ENCODE data around the gene COX14. TPM values are rescaled to one million over a fixed set of nuclear protein-coding genes. Genes with fewer than 3 reads are reported as not detected.
"Not testable (repeated sequence)": the region's sequence is repeated elsewhere in the genome, so short reads cannot be mapped to it uniquely, and the experiment has no call there.

The COX14 gene
- total RNA-seq, 1 experiment from 2014 or later: 28.7 TPM

GRCh38 chr12:50081096-50081808, 30.8 kb upstream of the COX14 start:
- CTCF ChIA-PET: no interaction called here
- H3K4me1 ChIP-seq (ENCODE audit: insufficient read depth, low read length, poor library complexity, severe bottlenecking): peaks cover 5% of the 10 kb centered on the region
- no peak for TF ChIP-seq EZH2 (IDR thresholded peaks at IDR 0.05; ENCODE audit: borderline replicate concordance, low read depth, low read length, poor library complexity, severe bottlenecking)
- TF ChIP-seq, protein P1, sequence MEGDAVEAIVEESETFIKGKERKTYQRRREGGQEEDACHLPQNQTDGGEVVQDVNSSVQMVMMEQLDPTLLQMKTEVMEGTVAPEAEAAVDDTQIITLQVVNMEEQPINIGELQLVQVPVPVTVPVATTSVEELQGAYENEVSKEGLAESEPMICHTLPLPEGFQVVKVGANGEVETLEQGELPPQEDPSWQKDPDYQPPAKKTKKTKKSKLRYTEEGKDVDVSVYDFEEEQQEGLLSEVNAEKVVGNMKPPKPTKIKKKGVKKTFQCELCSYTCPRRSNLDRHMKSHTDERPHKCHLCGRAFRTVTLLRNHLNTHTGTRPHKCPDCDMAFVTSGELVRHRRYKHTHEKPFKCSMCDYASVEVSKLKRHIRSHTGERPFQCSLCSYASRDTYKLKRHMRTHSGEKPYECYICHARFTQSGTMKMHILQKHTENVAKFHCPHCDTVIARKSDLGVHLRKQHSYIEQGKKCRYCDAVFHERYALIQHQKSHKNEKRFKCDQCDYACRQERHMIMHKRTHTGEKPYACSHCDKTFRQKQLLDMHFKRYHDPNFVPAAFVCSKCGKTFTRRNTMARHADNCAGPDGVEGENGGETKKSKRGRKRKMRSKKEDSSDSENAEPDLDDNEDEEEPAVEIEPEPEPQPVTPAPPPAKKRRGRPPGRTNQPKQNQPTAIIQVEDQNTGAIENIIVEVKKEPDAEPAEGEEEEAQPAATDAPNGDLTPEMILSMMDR (conservative IDR thresholded peaks at IDR 0.05; ENCODE audit: low read depth, low read length): no peak
- intact Hi-C loops (cut with micrococcal nuclease; ENCODE audit: unreplicated experiment): no loop called here
- no TSS peak for BruUV-seq (replicated peaks)
- no peak overlapping the region for H3K4me3 ChIP-seq (ENCODE audit: low read depth, low read length, poor library complexity, severe bottlenecking)
- POLR2A ChIA-PET (ENCODE audit: low non-redundant PET): no interaction called here
- no peaks in the 10 kb centered on the region for H3K27me3 ChIP-seq (replicated peaks; ENCODE audit: insufficient read depth, low read depth, low read length, poor library complexity)
- no peaks in the 10 kb centered on the region for H3K9me3 ChIP-seq (ENCODE audit: low read depth, low read length, poor library complexity, severe bottlenecking)
- DNase-seq (ENCODE audit: low spot score): no peak
- no peak overlapping the region for H3K27ac ChIP-seq (ENCODE audit: low read depth, low read length, poor library complexity, severe bottlenecking)
- H3K36me3 ChIP-seq (ENCODE audit: insufficient read depth, low read length, poor library complexity, severe bottlenecking): no peaks in the 10 kb centered on the region

- TF ChIP-seq, protein P1 (conservative IDR thresholded peaks at IDR 0.05; ENCODE audit: low read depth, low read length): no peak
- TF ChIP-seq EZH2 (IDR thresholded peaks at IDR 0.05; ENCODE audit: borderline replicate concordance, low read depth, low read length, poor library complexity, severe bottlenecking): no peak
- no peaks in the 10 kb centered on the region for H3K27me3 ChIP-seq (replicated peaks; ENCODE audit: insufficient read depth, low read depth, low read length, poor library complexity)
- POLR2A ChIA-PET (ENCODE audit: low non-redundant PET): no interaction called here
- peaks cover 5% of the 10 kb centered on the region for H3K4me1 ChIP-seq (ENCODE audit: insufficient read depth, low read length, poor library complexity, severe bottlenecking)
- CTCF ChIA-PET: interaction anchor here (2.8 kb wide), 1 partner anchor 28 kb away, joined by 19 read pairs; the partner anchor contains the start of gene COX14
- no peaks in the 10 kb centered on the region for H3K9me3 ChIP-seq (ENCODE audit: low read depth, low read length, poor library complexity, severe bottlenecking)
- H3K4me3 ChIP-seq (ENCODE audit: low read depth, low read length, poor library complexity, severe bottlenecking): no peak overlapping the region
- no peak for DNase-seq (ENCODE audit: low spot score)
- intact Hi-C loops (cut with micrococcal nuclease; ENCODE audit: unreplicated experiment): no loop called here
- no TSS peak for BruUV-seq (replicated peaks)
- no peak overlapping the region for H3K27ac ChIP-seq (ENCODE audit: low read depth, low read length, poor library complexity, severe bottlenecking)
- H3K36me3 ChIP-seq (ENCODE audit: insufficient read depth, low read length, poor library complexity, severe bottlenecking): peaks cover 8% of the 10 kb centered on the region
These were observed 29.4 kb upstream of the COX14 start for GRCh38 chr12:50082644-50083043.

DNA sequence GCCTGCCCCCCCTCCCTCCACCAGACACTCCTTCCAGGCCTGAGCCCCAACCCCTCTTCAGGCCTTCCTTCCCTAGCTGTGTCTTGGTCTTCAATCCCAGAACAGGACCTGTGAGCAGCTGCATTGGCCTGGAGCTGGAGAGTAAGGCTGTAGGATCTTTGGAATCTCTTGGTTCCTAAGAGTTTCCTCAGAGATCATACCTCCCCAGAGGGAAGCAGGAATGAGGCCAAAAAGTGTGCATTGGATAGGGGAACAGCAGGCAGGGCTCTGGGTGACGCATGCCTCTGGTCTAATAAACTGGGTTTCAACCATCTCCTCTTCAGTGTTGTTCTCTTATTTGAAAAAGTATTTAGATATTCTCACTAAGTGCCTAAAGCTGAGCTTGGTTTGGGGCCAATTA, 28.7 kb upstream of the COX14 start:
- BruUV-seq (replicated peaks): no TSS peak

DNA sequence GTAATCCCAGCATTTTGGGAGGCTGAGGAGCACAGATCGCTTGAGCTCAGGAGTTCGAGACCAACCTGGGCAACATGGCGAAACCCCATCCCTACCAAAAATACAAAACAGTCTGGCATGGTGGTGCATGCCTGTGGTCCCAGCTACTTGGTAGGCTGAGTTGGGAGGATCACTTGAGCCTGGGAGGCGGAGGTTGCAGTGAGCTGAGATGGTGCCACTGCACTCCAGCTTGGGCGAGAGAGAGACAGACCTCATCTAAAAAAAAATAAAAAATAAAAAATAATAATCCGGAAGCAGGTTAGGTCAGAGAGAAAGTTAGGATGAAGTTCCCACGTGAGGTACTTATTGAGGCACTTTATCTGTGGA, 27.6 kb upstream of the COX14 start:
- H3K27me3 ChIP-seq (replicated peaks; ENCODE audit: insufficient read depth, low read depth, low read length, poor library complexity); BruUV-seq (replicated peaks); H3K4me1 ChIP-seq (ENCODE audit: insufficient read depth, low read length, poor library complexity, severe bottlenecking); H3K9me3 ChIP-seq (ENCODE audit: low read depth, low read length, poor library complexity, severe bottlenecking); DNase-seq (ENCODE audit: low spot score): not testable (repeated sequence)
- Histone ChIP-seq H3K4me3 (ENCODE audit: low read depth, low read length, poor library complexity, severe bottlenecking) (peak overlapping the region; percentile 76), H3K36me3 (ENCODE audit: insufficient read depth, low read length, poor library complexity, severe bottlenecking) (peaks cover 25% of the 10 kb centered on the region), H3K27ac (ENCODE audit: low read depth, low read length, poor library complexity, severe bottlenecking) (peak overlapping the region; percentile 90)
- ChIA-PET POLR2A (ENCODE audit: low non-redundant PET) (interaction anchor here (0.6 to 0.7 kb wide), 8 partner anchors 18 to 664 kb away, joined by 3 to 19 read pairs (median 6); partner anchors contain the start of gene GPD1), CTCF (interaction anchor here (0.5 to 2.8 kb wide), 14 partner anchors 10 to 230 kb away, joined by 3 to 19 read pairs (median 4); partner anchors contain the start of genes COX14 and GPD1)
- intact Hi-C loops (cut with micrococcal nuclease; ENCODE audit: unreplicated experiment): loop anchor here (2.0 kb wide), 1 partner anchor 82 kb away; the partner anchor contains the start of gene CERS5

More for the DNA sequence above, 28.7 kb upstream of the COX14 start:
- CTCF ChIA-PET: interaction anchor here (2.8 kb wide), 1 partner anchor 27 kb away, joined by 19 read pairs; the partner anchor contains the start of gene COX14
- no peak overlapping the region for H3K4me3 ChIP-seq (ENCODE audit: low read depth, low read length, poor library complexity, severe bottlenecking)
- H3K27me3 ChIP-seq (replicated peaks; ENCODE audit: insufficient read depth, low read depth, low read length, poor library complexity): no peaks in the 10 kb centered on the region
- peaks cover 14% of the 10 kb centered on the region for H3K36me3 ChIP-seq (ENCODE audit: insufficient read depth, low read length, poor library complexity, severe bottlenecking)
- H3K27ac ChIP-seq (ENCODE audit: low read depth, low read length, poor library complexity, severe bottlenecking): no peak overlapping the region
- POLR2A ChIA-PET (ENCODE audit: low non-redundant PET): no interaction called here
- no peaks in the 10 kb centered on the region for H3K9me3 ChIP-seq (ENCODE audit: low read depth, low read length, poor library complexity, severe bottlenecking)
- H3K4me1 ChIP-seq (ENCODE audit: insufficient read depth, low read length, poor library complexity, severe bottlenecking): peaks cover 5% of the 10 kb centered on the region
- no peak for DNase-seq (ENCODE audit: low spot score)
- TF ChIP-seq, protein P1 (conservative IDR thresholded peaks at IDR 0.05; ENCODE audit: low read depth, low read length): no peak
- TF ChIP-seq EZH2 (IDR thresholded peaks at IDR 0.05; ENCODE audit: borderline replicate concordance, low read depth, low read length, poor library complexity, severe bottlenecking): no peak
- intact Hi-C loops (cut with micrococcal nuclease; ENCODE audit: unreplicated experiment): no loop called here

Data from A673 (cell line).